Lung (tissue), 12 donors: Measurements from ENCODE around the gene ATP10A. TPM values are rescaled to one million over a fixed set of nuclear protein-coding genes. Genes with fewer than 3 reads are reported as not detected.

Source experiments
- ATAC-seq: fragments of 200-7000 bp; cut with Tn5 transposase; one replicate; pipeline ENCODE4 v1.9.1; 2020; ENCODE audit warnings: moderate number of reproducible peaks; ENCODE audit not compliant: insufficient read depth, low FRiP score
- DNase-seq, 3 donors: peaks; one replicate each; pipeline ENCODE4 v3.0.0-alpha.2; 2013 to 2017
- H3K27ac ChIP-seq, 2 donors: one replicate each; pipeline ENCODE4 v1.5.1; 2013; ENCODE audit warnings: mild to moderate bottlenecking in 2 of 2, moderate library complexity in 2 of 2, control low read depth in 1 of 2, inconsistent platforms in 1 of 2, low read depth in 1 of 2, low read length in 1 of 2
- H3K27me3 ChIP-seq, 3 donors: one replicate each; pipeline ENCODE4 v1.5.1; 2013; ENCODE audit warnings: low read length in 2 of 3; ENCODE audit not compliant: control insufficient read depth in 3 of 3, insufficient read depth in 3 of 3
- H3K36me3 ChIP-seq, 4 donors: one replicate each; pipeline ENCODE4 v1.5.1; 2013; ENCODE audit warnings: low read length in 4 of 4, mild to moderate bottlenecking in 1 of 4, moderate library complexity in 1 of 4; ENCODE audit not compliant: control insufficient read depth in 4 of 4, insufficient read depth in 4 of 4
- H3K4me1 ChIP-seq, 5 donors: one replicate each; pipeline ENCODE4 v1.5.1; 2013; ENCODE audit warnings: low read length in 5 of 5, mild to moderate bottlenecking in 2 of 5, moderate library complexity in 1 of 5; ENCODE audit not compliant: control insufficient read depth in 5 of 5, insufficient read depth in 5 of 5
- H3K4me3 ChIP-seq: one replicate; pipeline ENCODE4 v1.5.1; 2013; ENCODE audit warnings: mild to moderate bottlenecking, control low read depth, moderate library complexity
- H3K9ac ChIP-seq, 2 donors: one replicate each; pipeline ENCODE4 v1.5.1; 2013; ENCODE audit warnings: low read length in 2 of 2, control low read depth in 1 of 2; ENCODE audit not compliant: insufficient read depth in 1 of 2
- H3K9me3 ChIP-seq, 4 donors: one replicate each; pipeline ENCODE4 v1.5.1; 2013; ENCODE audit warnings: low read length in 3 of 4, mild to moderate bottlenecking in 1 of 4, moderate library complexity in 1 of 4; ENCODE audit not compliant: control insufficient read depth in 4 of 4, insufficient read depth in 3 of 4
- CTCF ChIP-seq: IDR thresholded peaks from 2 replicates; pipeline ENCODE4 v1.5.1; 2012; ENCODE audit warnings: mild to moderate bottlenecking; ENCODE audit errors: control extremely low read depth, extremely low read depth
- WGBS, 2 donors: extraction: QIAGEN DNeasy Blood & Tissue Kit; methylation state at CpG; one replicate each; pipeline ENCODE4 v1.1.7; 2013; 5-methylcytosine and 5-hydroxymethylcytosine counted together
- polyA plus RNA-seq, 2 donors: library from polyadenylated mRNA; stranded (reverse); fragments of 200-250 nt; gene quantifications; one replicate each; pipeline ENCODE4 v1.2.1, GENCODE V29; 2013
- total RNA-seq, 2 donors: library from RNA; depleted of rRNA in 1 of 2; stranded (reverse); fragments of >200 nt in 1 of 2; gene quantifications; one replicate each; pipeline ENCODE4 v1.2.1, GENCODE V29; 2014 to 2021
- donor health status: control.
- donor health status: control.
- donor health status: Bipolar disorder and iron deficiency.
- donor health status: healthy.
- donor health status: DM: yes; HTN: yes; CAD: no.

ATP10A gene
- total and polyA plus RNA-seq, 4 donors = 4.5 to 33.7 (median 6.2) TPM

GRCh38 chr15:25886498-25887140, 23.5 kb upstream of the ATP10A start:
- no peak for TF ChIP-seq CTCF
- peak in 2 of 3 donors; percentile 26 to 39 for DNase-seq
- peak overlapping the region in 1 of 2 donors; percentile 61 for H3K27ac ChIP-seq

GRCh38 chr15:25884370-25884769, 21.2 kb upstream of the ATP10A start:
- no peak for DNase-seq
- peaks cover 0 to 5% (median 0%) of the 10 kb centered on the region in 5 donors for H3K4me1 ChIP-seq
- peak overlapping the region in 1 of 2 donors; percentile 40 for H3K27ac ChIP-seq
- no peak overlapping the region for H3K4me3 ChIP-seq
- 49 to 72% methylated on average over 5 of the region's 5 CpGs for WGBS, 2 donors
- H3K27me3 ChIP-seq = no peaks in the 10 kb centered on the region
- ATAC-seq = no peak
- no peaks in the 10 kb centered on the region for H3K9me3 ChIP-seq
- TF ChIP-seq CTCF = no peak
- H3K36me3 ChIP-seq = no peaks in the 10 kb centered on the region
- no peak overlapping the region for H3K9ac ChIP-seq

More at GRCh38 chr15:25886498-25887140, 23.5 kb upstream of the ATP10A start:
- no peak overlapping the region for H3K4me3 ChIP-seq
- H3K4me1 ChIP-seq = peaks cover 0 to 5% (median 0%) of the 10 kb centered on the region in 5 donors
- H3K9ac ChIP-seq = no peak overlapping the region
- ATAC-seq = no peak
- H3K36me3 ChIP-seq = no peaks in the 10 kb centered on the region
- 51 to 59% methylated on average over 7 of the region's 7 CpGs for WGBS, 2 donors
- H3K27me3 ChIP-seq = no peaks in the 10 kb centered on the region
- H3K9me3 ChIP-seq = no peaks in the 10 kb centered on the region

GRCh38 chr15:25883463-25884259, 20.5 kb upstream of the ATP10A start:
- Histone ChIP-seq H3K4me1 (peaks cover 0 to 5% (median 0%) of the 10 kb centered on the region in 5 donors), H3K27ac (no peak overlapping the region), H3K9me3 (no peaks in the 10 kb centered on the region), H3K36me3 (no peaks in the 10 kb centered on the region), H3K4me3 (no peak overlapping the region), H3K27me3 (no peaks in the 10 kb centered on the region), H3K9ac (no peak overlapping the region)
- ATAC-seq = peak; percentile 54
- TF ChIP-seq CTCF = no peak
- no peak for DNase-seq
- WGBS, 2 donors = 74 to 80% methylated on average over 6 of the region's 6 CpGs
